ENCODE measurements around the gene HNRNPA1. TPM values are rescaled to one million over a fixed set of nuclear protein-coding genes. Genes with fewer than 3 reads are reported as not detected.

HNRNPA1 gene
- total RNA-seq, 1 donor from 2014 or later = 1,804 TPM

- Mint-ChIP-seq H3K9me3 (ENCODE audit: unreplicated experiment) (no peaks in the 10 kb centered on the region), H3K27me3 (ENCODE audit: unreplicated experiment) (no peaks in the 10 kb centered on the region), H3K4me3 (ENCODE audit: unreplicated experiment) (no peak overlapping the region), H3K4me1 (ENCODE audit: unreplicated experiment) (no peaks in the 10 kb centered on the region), H3K27ac (ENCODE audit: unreplicated experiment) (no peak overlapping the region), H3K36me3 (ENCODE audit: low read depth, unreplicated experiment) (peaks cover 14% of the 10 kb centered on the region)
- no peak for TF ChIP-seq CTCF (IDR thresholded peaks at IDR 0.05; ENCODE audit: unreplicated experiment)
- DNase-seq (ENCODE audit: low spot score) = no peak
Observed at GRCh38 chr12:54272214-54272613, 8.3 kb upstream of the HNRNPA1 start.

DNA sequence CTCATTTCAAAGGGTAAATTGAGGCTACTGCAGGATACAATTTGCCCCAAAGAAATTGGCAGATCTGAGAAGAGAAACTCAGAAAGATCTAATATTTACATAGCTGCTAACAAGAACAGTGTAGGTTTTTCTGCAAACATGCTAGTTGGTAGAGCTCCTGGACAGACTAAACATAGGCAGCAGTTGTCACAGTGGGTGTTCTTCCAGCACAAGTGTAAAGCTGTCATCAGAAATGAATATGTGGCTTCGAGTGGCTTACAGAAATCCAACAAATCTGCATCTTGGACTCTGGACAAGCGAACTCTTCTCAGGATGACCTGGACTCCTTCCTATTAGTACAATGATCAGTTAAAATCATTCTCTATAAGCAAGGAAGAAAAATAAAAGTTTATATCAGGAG lies 6.5 kb upstream of the HNRNPA1 start:
- no peaks in the 10 kb centered on the region for H3K27me3 Mint-ChIP-seq (ENCODE audit: unreplicated experiment)
- H3K36me3 Mint-ChIP-seq (ENCODE audit: low read depth, unreplicated experiment) = peaks cover 14% of the 10 kb centered on the region
- H3K4me1 Mint-ChIP-seq (ENCODE audit: unreplicated experiment) = peaks cover 11% of the 10 kb centered on the region
- DNase-seq (ENCODE audit: low spot score) = no peak
- H3K4me3 Mint-ChIP-seq (ENCODE audit: unreplicated experiment) = no peak overlapping the region
- TF ChIP-seq CTCF (IDR thresholded peaks at IDR 0.05; ENCODE audit: unreplicated experiment) = no peak
- H3K27ac Mint-ChIP-seq (ENCODE audit: unreplicated experiment) = no peak overlapping the region
- H3K9me3 Mint-ChIP-seq (ENCODE audit: unreplicated experiment) = no peaks in the 10 kb centered on the region

GRCh38 chr12:54276368-54276767 lies 4.2 kb upstream of the HNRNPA1 start:
- DNase-seq (ENCODE audit: low spot score) = no peak
- peak overlapping the region; percentile 52 for H3K4me3 Mint-ChIP-seq (ENCODE audit: unreplicated experiment)
- H3K4me1 Mint-ChIP-seq (ENCODE audit: unreplicated experiment) = peaks cover 13% of the 10 kb centered on the region
- H3K36me3 Mint-ChIP-seq (ENCODE audit: low read depth, unreplicated experiment) = peaks cover 16% of the 10 kb centered on the region
- no peak overlapping the region for H3K27ac Mint-ChIP-seq (ENCODE audit: unreplicated experiment)
- H3K9me3 Mint-ChIP-seq (ENCODE audit: unreplicated experiment) = no peaks in the 10 kb centered on the region
- no peaks in the 10 kb centered on the region for H3K27me3 Mint-ChIP-seq (ENCODE audit: unreplicated experiment)
- TF ChIP-seq CTCF (IDR thresholded peaks at IDR 0.05; ENCODE audit: unreplicated experiment) = no peak

DNA sequence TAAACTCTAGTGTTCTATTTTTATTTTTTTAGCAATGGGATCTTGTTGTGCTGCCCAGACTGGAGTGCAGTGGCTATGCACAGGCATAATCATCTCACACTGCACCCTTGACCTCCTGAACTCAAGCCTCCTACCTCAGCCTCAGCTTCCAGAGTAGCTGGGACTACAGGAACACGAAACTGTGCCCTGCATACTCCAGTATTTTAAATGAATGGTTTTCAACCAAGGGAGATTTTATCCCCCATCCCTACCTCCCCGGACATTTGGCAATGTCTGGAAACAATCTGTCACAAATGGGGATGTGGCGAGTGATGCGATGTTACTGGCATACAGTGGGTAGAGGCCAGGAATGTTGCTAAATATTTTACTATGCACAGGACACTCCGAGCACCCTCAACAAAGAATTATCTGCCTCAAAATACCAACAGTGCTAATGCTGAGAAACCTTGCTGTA lies 2.7 kb upstream of the HNRNPA1 start:
- no peak overlapping the region for H3K4me3 Mint-ChIP-seq (ENCODE audit: unreplicated experiment)
- no peaks in the 10 kb centered on the region for H3K9me3 Mint-ChIP-seq (ENCODE audit: unreplicated experiment)
- H3K27me3 Mint-ChIP-seq (ENCODE audit: unreplicated experiment) = no peaks in the 10 kb centered on the region
- H3K4me1 Mint-ChIP-seq (ENCODE audit: unreplicated experiment) = peaks cover 28% of the 10 kb centered on the region
- no peak for DNase-seq (ENCODE audit: low spot score)
- H3K36me3 Mint-ChIP-seq (ENCODE audit: low read depth, unreplicated experiment) = peaks cover 31% of the 10 kb centered on the region
- TF ChIP-seq CTCF (IDR thresholded peaks at IDR 0.05; ENCODE audit: unreplicated experiment) = no peak
- H3K27ac Mint-ChIP-seq (ENCODE audit: unreplicated experiment) = no peak overlapping the region

- H3K36me3 Mint-ChIP-seq (ENCODE audit: low read depth, unreplicated experiment) = peaks cover 36% of the 10 kb centered on the region
Observed at GRCh38 chr12:54279227-54279631, 1.3 kb upstream of the HNRNPA1 start.

More at GRCh38 chr12:54279227-54279631, 1.3 kb upstream of the HNRNPA1 start:
- peaks cover 5% of the 10 kb centered on the region for H3K27me3 Mint-ChIP-seq (ENCODE audit: unreplicated experiment)
- no peak overlapping the region for H3K4me3 Mint-ChIP-seq (ENCODE audit: unreplicated experiment)
- DNase-seq (ENCODE audit: low spot score) = no peak
- H3K4me1 Mint-ChIP-seq (ENCODE audit: unreplicated experiment) = peaks cover 41% of the 10 kb centered on the region
- H3K9me3 Mint-ChIP-seq (ENCODE audit: unreplicated experiment) = no peaks in the 10 kb centered on the region
- no peak for TF ChIP-seq CTCF (IDR thresholded peaks at IDR 0.05; ENCODE audit: unreplicated experiment)
- H3K27ac Mint-ChIP-seq (ENCODE audit: unreplicated experiment) = no peak overlapping the region

Measured in endothelial cell (in vitro differentiated cells).